ENCODE results near the gene RAB5B.
A peak's percentile ranks its signal among the peaks of the same experiment; 100 is the strongest.

DNA sequence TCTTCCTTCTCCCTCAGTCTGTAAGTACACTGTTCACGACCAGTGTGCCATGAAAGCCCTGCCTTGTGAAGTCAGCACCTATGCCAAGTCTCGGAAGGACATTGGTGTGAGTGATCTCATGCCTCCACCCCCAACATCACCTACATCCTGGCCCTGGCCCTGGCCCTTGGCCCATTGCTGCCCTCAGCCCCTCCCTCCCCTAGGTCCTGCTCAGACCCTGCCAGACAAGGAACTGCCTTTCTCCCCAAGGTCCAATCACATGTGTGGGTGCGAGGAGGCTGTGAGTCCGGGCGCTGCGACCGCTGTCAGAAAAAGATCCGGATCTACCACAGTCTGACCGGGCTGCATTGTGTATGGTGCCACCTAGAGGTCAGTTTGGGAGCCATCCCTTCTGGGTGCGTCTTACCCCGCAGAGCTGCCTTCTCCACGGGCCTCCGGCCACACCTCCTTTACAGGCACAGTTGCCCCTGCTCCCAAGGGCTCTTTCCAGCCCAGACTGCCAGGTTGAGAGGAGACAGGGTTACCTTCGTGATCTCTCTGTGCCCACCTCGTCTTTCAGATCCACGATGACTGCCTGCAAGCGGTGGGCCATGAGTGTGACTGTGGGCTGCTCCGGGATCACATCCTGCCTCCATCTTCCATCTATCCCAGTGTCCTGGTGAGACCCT lies 33.7 kb upstream of the RAB5B start:
- TF ChIP-seq SRF (IDR thresholded peaks at IDR 0.05; ENCODE audit: low read depth) (no peak), ZNF274 (IDR thresholded peaks at IDR 0.05; ENCODE audit: low read depth, low read length) (no peak), EGR1 (IDR thresholded peaks at IDR 0.05; ENCODE audit: low read depth) (no peak), JUND (IDR thresholded peaks at IDR 0.05) (no peak), SIN3A (IDR thresholded peaks at IDR 0.05; ENCODE audit: low read depth) (no peak), POLR2AphosphoS5 (IDR thresholded peaks at IDR 0.05; ENCODE audit: low read depth, low read length) (no peak), YY1 (IDR thresholded peaks at IDR 0.05; ENCODE audit: extremely low read depth, insufficient replicate concordance, low read depth, low read length) (peak; percentile 17)
- TF ChIP-seq, protein P1, sequence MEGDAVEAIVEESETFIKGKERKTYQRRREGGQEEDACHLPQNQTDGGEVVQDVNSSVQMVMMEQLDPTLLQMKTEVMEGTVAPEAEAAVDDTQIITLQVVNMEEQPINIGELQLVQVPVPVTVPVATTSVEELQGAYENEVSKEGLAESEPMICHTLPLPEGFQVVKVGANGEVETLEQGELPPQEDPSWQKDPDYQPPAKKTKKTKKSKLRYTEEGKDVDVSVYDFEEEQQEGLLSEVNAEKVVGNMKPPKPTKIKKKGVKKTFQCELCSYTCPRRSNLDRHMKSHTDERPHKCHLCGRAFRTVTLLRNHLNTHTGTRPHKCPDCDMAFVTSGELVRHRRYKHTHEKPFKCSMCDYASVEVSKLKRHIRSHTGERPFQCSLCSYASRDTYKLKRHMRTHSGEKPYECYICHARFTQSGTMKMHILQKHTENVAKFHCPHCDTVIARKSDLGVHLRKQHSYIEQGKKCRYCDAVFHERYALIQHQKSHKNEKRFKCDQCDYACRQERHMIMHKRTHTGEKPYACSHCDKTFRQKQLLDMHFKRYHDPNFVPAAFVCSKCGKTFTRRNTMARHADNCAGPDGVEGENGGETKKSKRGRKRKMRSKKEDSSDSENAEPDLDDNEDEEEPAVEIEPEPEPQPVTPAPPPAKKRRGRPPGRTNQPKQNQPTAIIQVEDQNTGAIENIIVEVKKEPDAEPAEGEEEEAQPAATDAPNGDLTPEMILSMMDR (IDR thresholded peaks at IDR 0.05 in 2 of 3, conservative IDR thresholded peaks at IDR 0.05 in 1 of 3; ENCODE audit: borderline replicate concordance in 1 of 3, insufficient read depth in 1 of 3, low read depth in 2 of 3, low read length in 2 of 3) = peak; percentile 75 to 93 (median 91); a peak in 5 of 6 replicates
- TF ChIP-seq, protein P2, sequence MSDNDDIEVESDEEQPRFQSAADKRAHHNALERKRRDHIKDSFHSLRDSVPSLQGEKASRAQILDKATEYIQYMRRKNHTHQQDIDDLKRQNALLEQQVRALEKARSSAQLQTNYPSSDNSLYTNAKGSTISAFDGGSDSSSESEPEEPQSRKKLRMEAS (IDR thresholded peaks at IDR 0.05) = no peak
